NOMO-1 treated with DMSO at 0.1 percent for 48 hours (cell line): ENCODE measurements around the gene PTCD1.

Experiments
- DNase-seq: peaks from one replicate; lab custom pipeline; 2025; ENCODE audit not compliant: unreplicated experiment; lab: John Stamatoyannopoulos, UW

Gene PTCD1, protein sequence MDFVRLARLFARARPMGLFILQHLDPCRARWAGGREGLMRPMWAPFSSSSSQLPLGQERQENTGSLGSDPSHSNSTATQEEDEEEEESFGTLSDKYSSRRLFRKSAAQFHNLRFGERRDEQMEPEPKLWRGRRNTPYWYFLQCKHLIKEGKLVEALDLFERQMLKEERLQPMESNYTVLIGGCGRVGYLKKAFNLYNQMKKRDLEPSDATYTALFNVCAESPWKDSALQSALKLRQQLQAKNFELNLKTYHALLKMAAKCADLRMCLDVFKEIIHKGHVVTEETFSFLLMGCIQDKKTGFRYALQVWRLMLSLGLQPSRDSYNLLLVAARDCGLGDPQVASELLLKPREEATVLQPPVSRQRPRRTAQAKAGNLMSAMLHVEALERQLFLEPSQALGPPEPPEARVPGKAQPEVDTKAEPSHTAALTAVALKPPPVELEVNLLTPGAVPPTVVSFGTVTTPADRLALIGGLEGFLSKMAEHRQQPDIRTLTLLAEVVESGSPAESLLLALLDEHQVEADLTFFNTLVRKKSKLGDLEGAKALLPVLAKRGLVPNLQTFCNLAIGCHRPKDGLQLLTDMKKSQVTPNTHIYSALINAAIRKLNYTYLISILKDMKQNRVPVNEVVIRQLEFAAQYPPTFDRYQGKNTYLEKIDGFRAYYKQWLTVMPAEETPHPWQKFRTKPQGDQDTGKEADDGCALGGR

DNA sequence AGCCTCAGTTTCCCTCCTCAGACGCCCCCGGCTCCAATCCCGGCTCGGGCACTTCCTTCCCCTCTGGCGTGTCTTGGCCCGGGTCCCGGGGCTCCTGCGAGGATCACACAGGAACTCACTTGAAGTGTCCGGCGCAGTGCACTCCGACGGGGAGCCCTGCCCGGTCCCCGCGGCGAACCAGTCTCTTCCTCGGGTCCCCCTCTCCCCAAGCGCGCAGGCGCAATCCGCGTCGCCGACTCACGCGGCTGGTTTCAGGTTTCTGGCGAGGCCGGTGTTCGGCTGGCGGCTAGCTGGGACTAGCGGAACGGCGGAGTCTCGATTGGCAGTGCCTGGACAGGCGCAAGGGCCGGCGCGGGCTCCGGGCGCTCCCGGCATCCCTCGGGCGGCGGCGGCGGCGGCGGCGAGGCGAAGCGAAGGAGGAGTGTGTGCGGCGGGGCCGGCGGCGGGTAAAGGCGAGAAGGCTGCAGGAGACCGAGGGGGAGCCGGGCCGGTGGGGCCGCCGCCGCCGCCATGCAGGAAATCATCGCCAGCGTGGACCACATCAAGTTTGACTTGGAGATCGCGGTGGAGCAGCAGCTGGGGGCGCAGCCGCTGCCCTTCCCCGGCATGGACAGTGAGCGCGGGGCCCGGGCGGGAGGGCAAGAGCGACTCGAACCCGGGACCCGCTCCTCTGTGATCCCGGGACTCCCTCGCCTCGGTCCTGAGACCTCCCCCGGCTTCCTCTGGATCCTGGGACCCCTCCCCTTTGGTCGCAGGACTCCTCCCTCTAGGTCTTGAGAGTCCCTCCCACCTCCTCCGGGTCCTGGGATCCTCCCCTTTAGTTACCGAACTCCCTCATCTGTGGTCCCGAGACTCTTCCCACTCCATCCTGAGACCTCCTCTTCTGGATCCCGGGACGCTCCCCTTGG lies at the start of gene PTCD1, which contains the start of gene CPSF4:
PTCD1 (minus strand) TSS at position 226 of the 908 bp plus-strand sequence. CDS start 3,556 bp downstream, outside the sequence.
CPSF4 (plus strand) TSS at position 371 of the 908 bp plus-strand sequence; CDS start at position 511, 140 bp downstream.
- peak; percentile 98 for DNase-seq

DNA sequence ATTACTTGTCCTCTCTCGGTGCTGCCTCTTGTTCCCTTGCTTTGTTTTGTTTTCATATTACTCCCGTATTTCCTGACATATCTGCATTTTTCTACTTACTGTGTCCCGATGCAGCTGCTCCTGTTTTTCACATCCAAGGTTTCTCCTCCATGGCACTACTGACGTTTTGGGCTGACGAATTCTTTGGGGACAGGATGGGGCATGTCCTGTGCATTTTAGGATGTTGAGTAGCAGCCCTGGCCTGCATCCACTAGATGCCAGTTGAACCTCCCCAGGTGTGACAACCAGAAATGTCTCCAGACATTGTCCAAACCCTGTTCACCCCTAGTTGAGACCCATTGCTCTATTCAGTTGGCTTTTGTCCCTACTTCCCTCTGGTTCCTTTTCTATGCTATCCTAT lies 46.5 kb upstream of the PTCD1 start:
- DNase-seq, result no peak

DNA sequence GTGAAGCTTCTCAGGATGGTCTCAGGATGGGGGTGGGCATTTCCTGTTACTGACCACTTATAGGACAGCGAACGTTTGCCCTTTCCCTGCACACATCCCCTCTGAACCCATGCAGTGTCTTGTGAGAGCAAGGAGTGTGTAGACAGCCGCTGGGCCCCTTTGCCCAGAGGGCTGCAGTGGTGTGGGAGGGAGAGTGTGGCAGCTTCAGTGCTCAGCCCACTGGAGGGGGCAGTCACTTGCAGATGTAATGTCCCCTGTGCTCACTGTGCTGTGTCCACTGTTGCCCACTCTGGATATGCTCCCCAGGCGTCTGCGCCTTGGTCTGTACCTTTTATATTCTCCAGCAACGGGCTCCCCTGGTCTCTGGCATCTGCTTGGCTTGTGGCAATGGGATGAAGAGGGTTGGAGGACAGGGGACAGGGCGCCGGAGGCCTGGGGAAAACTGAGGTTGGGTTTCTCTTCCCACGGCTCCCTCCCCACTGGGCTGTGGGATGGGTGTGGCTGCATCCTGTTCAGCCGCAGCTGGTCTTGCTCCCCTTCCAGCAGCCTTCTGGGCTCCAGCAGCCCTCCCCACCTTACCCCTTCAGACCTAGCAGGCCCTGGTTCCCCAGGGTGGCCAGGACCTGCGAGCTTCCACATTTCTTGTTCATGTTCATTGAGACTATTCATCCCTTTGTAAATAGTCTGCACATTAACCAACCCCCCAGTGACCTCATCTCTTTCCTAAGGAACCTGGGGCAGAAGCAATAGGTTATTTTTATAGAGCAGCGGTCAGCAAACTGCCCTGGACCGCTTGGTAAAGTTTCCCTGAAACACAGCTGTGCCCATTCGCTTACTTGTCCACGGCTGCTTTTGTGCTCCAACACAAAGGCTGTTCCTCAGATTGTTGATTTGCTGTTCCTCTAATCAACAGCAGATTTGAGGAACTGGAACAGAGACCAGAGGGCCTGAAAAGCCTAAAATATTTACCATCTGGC lies 40.2 kb upstream of the PTCD1 start:
- no peak for DNase-seq

DNA sequence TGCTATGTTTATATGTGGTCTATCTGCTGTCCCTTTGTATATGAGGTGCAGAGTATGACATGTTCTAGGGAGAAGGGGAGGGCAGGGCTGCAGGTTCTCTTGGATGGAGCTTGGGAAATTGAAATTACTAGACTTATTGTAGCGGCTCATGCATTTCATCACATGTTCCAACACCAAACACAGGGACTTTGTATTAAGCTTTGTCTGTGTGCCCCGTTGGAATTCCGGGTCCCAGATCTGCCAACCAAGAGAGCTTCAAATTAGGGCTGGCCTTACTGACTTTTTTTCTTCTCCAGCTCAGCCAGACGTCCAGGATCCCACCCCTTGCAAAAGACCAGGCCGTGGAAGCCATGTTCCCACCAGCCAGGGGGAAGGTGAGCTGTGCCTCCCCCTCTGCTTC lies 37.5 kb upstream of the PTCD1 start:
- no peak for DNase-seq

DNA sequence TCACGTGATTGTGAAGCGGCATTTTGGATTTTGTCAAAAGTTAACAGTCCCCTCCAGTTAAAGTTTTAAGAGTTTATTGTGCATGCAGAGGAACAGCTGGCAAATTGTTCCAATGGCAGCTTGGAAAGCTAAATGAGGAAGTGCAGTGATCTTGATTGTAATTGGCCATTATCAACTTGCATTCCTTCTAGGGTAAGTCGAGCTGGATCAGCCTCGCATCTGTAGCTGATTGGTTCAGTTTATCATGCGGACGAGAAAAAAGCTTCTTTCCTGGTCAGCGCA lies 34.7 kb upstream of the PTCD1 start:
- peak; percentile 95 for DNase-seq

DNA sequence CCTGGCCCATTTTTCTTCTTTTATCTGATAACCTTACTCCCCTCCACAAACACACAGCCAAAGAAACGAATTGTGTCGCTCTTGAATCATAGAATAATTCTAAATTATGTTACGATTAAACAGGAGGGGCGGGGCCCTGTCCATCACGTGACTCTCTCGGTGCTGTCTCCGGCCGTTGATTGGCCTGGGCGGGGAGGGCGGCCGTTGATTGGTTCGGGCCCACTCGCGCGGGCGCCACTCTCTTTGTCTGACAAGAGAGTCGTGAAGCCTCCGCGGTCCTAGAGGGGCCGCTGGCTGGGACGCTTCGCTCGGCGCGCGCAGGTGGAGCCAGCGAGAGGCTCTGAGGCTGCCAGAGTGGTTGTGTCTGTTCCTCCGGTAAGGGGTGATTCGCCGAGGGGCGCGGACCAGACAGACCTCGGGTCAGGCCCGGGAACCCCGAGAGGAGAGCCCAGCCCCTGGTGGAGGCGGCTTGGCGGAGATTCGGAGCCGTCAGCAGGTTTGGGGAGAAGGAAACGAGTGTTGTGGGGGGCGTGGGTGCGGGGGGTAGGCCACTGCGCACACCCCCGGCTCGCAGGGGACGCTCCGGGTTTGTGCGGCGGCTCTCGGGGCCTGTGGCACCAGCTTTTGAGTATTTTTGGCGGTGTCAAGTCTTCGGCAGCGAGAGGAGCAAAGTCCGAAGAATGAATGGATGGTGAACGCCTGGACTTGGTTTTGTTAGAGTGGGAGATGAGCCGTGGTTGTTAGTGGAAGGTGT lies 34.1 kb upstream of the PTCD1 start, which contains the start of gene ZNF789:
ZNF789 (plus strand) TSS at position 330 of the 754 bp plus-strand sequence. CDS start 3,567 bp downstream, outside the sequence.
- DNase-seq, result peak; percentile 99

DNA sequence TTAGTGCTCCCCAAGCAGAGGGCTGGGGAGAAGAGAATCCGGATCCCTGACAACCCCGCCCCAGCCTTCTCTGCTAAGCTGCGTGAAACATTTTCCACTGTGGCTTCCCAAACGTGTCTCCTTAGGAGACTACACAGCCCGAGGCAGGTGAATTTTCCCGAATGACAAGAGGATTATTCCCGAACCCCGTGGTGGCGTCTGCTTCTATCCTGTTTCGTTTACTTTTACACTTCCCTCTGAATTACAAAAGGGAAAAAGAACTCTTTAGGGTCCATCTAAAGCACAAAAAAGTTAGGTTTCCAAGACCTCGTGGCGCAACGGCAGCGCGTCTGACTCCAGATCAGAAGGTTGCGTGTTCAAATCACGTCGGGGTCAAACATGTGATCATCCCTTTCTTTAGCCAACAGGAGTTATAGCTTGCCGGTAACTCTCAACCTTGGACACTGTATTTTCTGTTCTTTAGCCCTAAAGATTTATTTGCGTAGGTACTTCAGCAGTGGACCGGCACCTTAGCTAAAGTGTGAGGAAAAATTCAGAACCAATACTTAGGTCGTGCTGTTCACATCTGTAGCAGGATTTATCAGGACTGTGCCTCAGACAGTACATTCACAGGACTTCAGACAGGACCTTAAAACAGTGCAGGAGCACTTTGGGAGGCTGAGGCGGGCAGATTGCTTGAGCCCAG lies 30.9 kb upstream of the PTCD1 start:
- DNase-seq, result no peak

DNA sequence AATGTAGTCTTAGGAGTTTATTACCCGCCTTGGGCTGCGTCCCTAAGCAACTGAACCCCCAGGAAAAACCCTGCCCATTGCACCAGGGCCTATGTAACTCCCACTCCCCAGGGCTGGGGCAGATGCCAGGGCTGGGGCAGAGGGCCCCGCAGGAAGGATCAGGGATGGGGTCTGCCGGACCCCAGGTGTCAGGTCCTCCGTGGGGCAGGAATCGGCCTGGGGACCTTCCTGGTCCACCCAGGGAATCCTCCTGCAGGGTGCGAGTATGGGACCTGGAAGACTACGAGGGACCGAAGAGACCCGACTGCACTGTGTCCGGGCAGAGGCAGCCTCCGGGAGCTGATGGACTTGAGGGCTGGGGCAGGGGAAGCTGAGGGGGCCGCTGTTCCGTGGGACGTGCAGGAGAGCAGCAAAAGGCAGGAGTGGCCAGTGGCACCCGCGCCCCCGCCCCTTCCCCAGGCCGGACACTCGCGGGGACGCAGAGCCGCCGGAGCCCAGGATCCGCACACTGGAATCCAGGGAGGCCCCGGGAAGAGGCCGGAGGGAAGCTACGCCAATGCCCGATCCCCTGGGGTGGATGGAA lies 29.8 kb upstream of the PTCD1 start:
- DNase-seq, result no peak

DNA sequence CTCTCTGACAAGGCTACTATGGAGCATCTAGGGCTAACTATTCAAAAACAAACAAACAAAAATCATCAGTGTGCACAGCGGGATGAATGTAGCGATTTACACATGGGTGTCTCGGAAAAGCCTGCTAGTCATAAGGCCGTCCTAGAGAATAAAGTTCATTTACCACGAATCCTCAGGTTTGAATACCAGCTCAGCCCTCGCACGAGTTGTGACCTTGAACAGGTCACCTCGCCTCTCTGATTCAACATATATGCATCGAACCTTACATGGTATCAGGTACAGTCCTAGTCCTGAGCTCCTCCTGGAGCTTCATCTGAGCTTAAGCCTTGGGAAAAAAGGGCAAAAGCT lies 26.8 kb upstream of the PTCD1 start:
- no peak for DNase-seq

DNA sequence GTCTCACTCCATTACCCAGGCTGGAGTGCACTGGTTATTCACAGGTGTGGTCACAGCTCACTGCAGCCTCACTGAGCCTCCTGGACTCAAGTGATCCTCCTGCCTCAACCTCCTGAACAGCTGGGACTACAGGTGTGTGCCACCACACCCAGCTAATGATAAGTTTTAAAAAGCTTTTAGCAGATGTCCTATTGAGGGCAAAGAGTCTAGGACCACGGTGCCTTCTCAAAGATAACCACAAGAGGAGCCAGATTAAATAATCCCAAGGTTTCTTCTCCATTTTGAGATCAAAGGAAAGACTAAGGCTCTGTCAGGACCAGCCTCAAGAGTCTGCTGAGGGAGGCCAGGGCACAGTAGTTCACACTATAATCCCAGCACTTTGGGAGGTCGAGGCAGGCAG lies 22.6 kb upstream of the PTCD1 start:
- no peak for DNase-seq

DNA sequence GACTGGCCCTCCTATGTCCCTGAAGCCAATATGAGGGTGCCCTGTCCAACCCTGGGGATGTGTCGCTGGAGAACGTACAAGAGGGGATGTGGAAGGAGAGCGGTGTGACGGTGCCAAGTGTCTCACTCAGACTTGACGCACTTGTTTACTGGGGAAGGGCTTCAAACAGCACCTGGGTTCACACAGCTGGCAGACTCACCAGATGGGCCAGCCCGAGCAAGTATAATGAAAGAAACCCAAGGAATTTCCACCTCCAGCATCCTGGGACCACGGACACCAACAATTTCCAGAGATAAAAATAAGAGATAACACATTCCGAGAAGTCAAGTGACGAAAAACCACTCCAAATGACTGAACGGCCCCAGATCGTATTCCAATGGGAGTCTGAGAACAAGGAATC lies 22.1 kb upstream of the PTCD1 start:
- DNase-seq, result no peak

DNA sequence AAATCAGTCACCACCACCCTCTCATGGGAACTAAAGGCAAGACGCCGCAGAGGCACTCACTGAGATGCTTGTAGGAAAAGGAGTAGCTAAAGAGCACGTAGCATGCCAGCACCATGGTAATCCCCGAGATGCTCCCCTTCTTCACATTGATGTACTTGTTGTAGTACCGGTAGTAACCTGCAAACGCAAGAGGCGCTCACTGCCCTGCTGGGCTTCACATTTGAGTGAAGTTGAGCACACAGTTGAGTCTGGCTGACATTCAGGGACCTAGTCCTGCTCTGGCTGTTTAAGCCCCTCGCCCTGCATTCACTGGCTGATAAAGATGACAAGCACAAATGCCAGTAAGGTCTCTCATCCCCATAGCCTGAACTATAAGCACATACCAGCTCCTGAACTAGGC lies 20.5 kb upstream of the PTCD1 start:
- no peak for DNase-seq

DNA sequence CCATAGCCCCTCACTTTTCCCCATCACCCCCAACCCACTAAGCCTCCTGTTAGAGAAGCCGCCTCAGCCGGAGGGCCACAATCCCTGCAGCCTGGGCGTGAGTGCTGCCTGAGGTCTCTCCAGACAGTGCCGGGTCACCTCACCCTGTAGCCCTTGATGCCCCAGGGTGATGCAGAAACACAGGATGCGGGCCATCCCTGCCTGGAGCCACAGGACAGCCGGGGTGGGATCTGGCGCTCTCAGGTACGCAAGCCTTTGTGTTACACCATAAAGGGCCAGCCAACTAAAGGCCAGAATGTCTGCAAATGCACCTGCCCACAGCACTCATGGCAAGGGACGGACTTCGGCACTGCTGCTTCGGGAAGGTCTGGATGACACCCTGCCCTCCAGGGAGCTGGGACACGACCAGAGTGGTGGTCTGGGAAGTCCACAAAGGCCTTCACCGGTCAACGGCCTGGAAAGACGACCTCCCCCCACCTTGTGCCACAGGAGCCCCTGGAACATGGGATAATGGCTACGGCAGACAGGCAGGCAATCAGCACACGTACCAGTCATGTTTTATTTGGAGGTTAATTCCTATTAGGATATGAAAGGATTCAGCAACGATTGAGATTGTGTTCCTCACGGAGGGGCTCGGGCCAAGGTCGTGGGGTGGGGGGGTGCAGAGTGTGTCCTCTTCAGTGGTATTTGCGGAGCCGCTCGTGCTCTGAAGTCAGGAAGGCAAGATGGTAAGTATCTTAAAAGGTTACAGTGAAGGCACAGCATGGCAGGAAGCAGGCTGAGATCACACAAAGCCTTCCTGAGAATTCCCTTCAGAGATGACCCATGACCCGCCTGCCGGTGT lies 19.3 kb upstream of the PTCD1 start:
- no peak for DNase-seq

DNA sequence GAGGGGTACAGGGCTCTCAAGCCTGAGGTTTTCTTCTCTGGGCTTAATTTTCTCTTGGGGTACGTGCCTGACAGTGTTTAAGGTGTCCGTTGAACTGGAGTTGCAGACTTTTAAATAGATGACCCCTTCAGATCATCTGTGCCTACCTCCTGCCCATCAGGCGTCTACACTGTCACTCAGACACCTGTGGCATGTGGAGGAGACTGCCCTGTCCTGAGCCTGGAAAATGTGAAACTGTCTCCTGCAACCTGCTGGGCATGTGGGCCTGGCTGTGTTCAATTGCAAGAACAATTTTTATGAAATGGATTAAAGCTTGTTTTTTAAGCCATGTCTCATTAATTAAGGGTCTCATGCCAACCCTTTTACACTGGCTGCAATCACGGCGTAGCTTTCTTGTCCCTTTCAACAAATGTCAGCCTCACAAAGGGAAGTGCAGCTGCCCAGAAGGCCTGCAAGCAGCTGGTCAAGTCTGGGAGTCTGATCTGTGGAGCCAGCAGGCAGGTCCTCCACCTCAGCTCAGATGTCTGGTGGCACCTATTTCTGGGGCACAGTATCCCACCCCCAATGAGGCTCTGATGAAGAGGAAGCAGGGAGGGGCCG lies 18.6 kb upstream of the PTCD1 start:
- DNase-seq, result no peak

DNA sequence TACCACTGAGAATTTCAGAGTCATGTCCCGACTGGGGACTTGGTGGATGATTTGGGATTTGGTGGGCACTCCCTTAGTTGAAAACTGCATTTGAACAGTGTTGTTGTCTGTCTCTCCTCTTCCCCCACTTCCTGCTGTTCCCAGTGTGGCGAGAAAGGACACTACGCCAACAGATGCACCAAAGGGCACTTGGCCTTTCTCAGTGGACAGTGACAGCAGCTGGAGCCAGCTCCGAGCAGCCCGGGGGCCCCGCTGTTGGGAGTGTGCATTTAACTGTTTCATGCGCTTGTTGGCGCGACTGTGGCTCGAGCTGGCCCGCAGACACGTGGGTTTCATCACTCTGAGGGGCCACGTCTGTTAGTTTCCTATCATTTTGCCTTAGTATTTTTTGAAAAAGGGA lies 17.7 kb upstream of the PTCD1 start:
- DNase-seq, result no peak

DNA sequence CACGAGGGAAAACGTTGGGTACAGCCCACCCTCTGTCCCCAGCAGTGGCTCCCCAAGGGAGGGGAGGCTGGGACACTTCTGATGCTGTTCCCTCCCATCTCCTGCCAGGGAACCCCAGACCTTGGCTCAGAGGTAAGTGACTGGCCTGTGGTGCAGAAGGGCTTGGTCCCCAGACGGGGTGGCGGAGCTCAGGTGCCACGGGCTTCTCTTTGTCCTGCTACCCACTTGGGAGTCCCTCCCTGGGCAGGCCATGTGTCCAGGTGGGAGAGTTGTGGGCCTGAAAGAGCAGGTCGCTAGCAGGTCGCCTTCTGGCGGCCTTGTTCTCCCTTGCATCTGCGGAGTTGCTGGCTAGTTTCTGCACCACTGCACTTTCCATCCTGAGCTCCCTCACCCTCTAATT lies 17.3 kb upstream of the PTCD1 start:
- no peak for DNase-seq

DNA sequence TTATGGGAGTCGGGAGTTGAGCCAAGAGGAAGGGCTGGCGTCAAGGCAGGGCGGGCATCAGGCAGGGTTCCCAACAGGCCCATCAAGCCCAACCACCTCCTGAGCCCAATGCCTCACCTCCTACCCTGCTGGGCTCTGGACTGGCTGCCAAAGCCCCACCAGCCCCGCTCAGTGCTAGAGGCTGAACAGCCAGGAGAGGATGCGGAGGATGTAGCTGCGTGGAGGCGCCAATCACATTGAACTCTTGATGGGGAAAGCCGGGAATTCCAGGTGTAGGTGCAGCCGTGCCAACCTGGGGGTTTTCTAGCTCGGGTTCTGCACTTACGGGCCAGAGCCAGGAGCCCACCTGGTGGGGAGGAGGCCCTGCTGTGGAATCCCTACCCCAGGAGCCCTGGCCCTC lies 14.5 kb upstream of the PTCD1 start:
- no peak for DNase-seq
